Mesodermal cell (in vitro differentiated cells): Measurements from ENCODE around the gene HADH.

Experiments
- H3K27ac ChIP-seq: 2 replicates; pipeline ENCODE4 v1.7.0; 2013; ENCODE audit warnings: mild to moderate bottlenecking, low read depth, low read length, moderate library complexity; ENCODE audit not compliant: severe bottlenecking
- H3K36me3 ChIP-seq: 2 replicates; pipeline ENCODE4 v1.7.1; 2013; ENCODE audit warnings: mild to moderate bottlenecking, low read length, moderate library complexity; ENCODE audit not compliant: control insufficient read depth, insufficient read depth
- H3K4me1 ChIP-seq: one replicate; pipeline ENCODE4 v1.7.1; 2013; ENCODE audit warnings: mild to moderate bottlenecking, low read length; ENCODE audit not compliant: insufficient read depth, control insufficient read depth, poor library complexity, severe bottlenecking
- H3K4me3 ChIP-seq: 2 replicates; pipeline ENCODE4 v1.7.0; 2013; ENCODE audit warnings: low read length, control low read depth, mild to moderate bottlenecking; ENCODE audit not compliant: insufficient read depth, poor library complexity, severe bottlenecking; ENCODE audit errors: extremely low read depth
- H3K9me3 ChIP-seq: 2 replicates; pipeline ENCODE4 v1.7.1; 2013; ENCODE audit warnings: mild to moderate bottlenecking, low read length, moderate library complexity; ENCODE audit not compliant: control insufficient read depth
- WGBS, 2 experiments: methylation state at CpG; one replicate each; pipeline ENCODE4 v1.1.5; 2013; ENCODE audit warnings: missing lambda C conversion rate in 2 of 2; ENCODE audit not compliant: insufficient coverage in 2 of 2; 5-methylcytosine and 5-hydroxymethylcytosine counted together

Gene HADH

DNA sequence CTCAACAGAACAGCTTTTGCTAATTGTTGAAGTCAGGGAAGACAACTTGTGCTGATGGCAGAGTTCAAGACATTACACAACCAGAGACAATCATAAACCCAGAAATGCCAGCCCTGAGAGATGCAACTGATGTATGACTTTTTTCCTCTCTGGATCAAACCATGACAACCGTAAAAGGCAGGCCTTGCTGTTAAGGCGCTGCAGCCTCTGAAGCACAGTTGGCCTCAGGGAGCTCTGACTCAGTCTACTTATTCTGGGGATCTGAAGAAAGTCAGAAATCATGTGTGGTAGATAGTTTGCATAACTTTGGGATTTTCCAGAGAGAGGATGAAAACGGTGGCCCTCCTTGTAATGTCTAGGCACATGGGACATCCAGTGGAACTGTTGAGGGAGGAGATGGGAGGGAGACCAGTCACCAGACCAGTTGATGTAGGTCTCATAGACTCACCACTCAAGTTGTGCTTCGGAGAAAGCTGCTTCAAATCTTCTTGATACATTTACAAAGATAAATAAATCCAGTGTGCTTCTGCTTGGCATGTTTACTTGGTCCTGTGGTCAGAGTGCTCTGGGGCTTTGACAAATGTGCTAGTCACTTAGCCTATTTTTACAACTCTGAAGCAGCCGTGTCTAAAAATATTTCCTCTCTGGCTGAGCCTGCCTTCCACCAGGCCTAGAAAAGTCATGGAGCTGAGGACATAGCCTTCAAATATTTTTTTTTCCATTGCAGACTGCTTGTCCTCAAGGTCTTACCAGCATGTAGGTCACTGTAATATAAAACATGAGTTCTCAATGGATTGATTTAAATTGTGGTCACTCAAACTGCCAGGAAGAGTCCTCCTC is 7.5 kb downstream of the HADH start:
- Histone ChIP-seq H3K36me3 (peaks cover 14% of the 10 kb centered on the region), H3K9me3 (no peaks in the 10 kb centered on the region), H3K4me3 (no peak overlapping the region), H3K4me1 (peaks cover 13% of the 10 kb centered on the region), H3K27ac (peak overlapping the region; percentile 57)
- 85 to 92% methylated on average over 4 of the region's 5 CpGs for whole genome bisulfite sequencing, 2 experiments

GRCh38 chr4:107997794-107998193 is 8.1 kb downstream of the HADH start:
- WGBS, 2 experiments = 80% methylated on average over 1 of the region's 2 CpGs; no CpG with 5 or more reads in 1 of the 2 experiments
- peak overlapping the region; percentile 57 for H3K27ac ChIP-seq
- H3K4me3 ChIP-seq = no peak overlapping the region
- peaks cover 13% of the 10 kb centered on the region for H3K4me1 ChIP-seq
- peaks cover 14% of the 10 kb centered on the region for H3K36me3 ChIP-seq
- no peaks in the 10 kb centered on the region for H3K9me3 ChIP-seq

- Histone ChIP-seq H3K27ac (no peak overlapping the region), H3K9me3 (no peaks in the 10 kb centered on the region), H3K4me1 (peaks cover 13% of the 10 kb centered on the region), H3K4me3 (no peak overlapping the region), H3K36me3 (peaks cover 14% of the 10 kb centered on the region)
- 100% methylated on average over 1 of the region's 2 CpGs for WGBS, 2 experiments
Measured at GRCh38 chr4:107999932-108000539, 10.3 kb downstream of the HADH start.

- Histone ChIP-seq H3K4me3 (no peak overlapping the region), H3K27ac (no peak overlapping the region), H3K9me3 (no peaks in the 10 kb centered on the region), H3K36me3 (peaks cover 5% of the 10 kb centered on the region), H3K4me1 (peaks cover 13% of the 10 kb centered on the region)
- 89 to 100% methylated on average over 1 of the region's 3 CpGs for WGBS, 2 experiments
Measured at GRCh38 chr4:108001540-108002135, 11.9 kb downstream of the HADH start.

- Histone ChIP-seq H3K9me3 (no peaks in the 10 kb centered on the region), H3K36me3 (peaks cover 5% of the 10 kb centered on the region), H3K27ac (no peak overlapping the region), H3K4me1 (no peaks in the 10 kb centered on the region), H3K4me3 (no peak overlapping the region)
- 70 to 87% methylated on average over 2 to 4 of the region's 4 CpGs for WGBS, 2 experiments
Measured at GRCh38 chr4:108003982-108004515, 14.4 kb downstream of the HADH start.

DNA sequence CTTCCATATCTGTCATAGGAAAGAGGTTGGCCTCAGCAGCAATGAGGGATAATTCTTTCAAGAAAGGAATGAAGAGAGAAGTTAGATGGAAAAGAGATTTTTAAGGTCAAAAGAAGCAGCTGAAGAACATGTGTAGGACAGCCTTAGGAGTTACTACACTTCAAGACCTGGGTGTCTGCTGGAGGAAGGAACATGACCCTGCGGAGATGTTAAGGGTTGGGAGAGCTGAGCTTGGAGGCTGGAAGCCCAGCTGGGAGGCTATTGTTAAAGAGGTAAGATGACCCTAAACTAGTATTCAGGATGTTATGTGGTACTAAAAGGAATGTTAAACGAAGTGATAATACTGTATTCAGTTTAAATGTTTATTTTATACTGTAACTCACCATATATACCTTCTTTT is 15.0 kb downstream of the HADH start:
- H3K36me3 ChIP-seq = peaks cover 5% of the 10 kb centered on the region
- H3K4me1 ChIP-seq = no peaks in the 10 kb centered on the region
- no peak overlapping the region for H3K27ac ChIP-seq
- no peak overlapping the region for H3K4me3 ChIP-seq
- 83 to 100% methylated on average over 1 of the region's 2 CpGs for WGBS, 2 experiments
- H3K9me3 ChIP-seq = no peaks in the 10 kb centered on the region

- Histone ChIP-seq H3K9me3 (no peaks in the 10 kb centered on the region), H3K27ac (no peak overlapping the region), H3K4me1 (no peaks in the 10 kb centered on the region), H3K36me3 (peaks cover 3% of the 10 kb centered on the region), H3K4me3 (no peak overlapping the region)
- 83% methylated on average over 1 of the region's 1 CpG; no CpG with 5 or more reads in 1 of the 2 experiments for WGBS, 2 experiments
Measured at GRCh38 chr4:108005807-108006206, 16.1 kb downstream of the HADH start.

DNA sequence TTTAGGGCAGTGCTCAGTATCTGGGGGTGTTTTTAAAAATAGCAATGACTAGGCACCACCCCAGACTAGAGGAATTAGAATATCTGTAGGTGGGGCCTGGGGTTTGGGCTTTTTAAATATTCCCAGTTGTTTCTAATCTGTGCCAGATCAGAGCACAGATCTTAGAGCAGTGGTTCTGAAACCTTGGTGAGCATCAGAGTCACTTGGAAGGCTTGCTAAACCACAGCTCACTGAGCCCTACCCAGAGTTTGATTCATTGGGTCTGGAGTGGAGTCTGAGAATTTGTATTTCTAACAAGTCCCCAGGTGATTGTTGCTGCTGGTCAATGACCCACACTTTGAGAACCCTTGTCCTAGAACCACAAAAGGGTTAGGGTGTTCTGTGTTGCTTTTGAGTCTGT is 16.7 kb downstream of the HADH start:
- no peaks in the 10 kb centered on the region for H3K4me1 ChIP-seq
- no peak overlapping the region for H3K4me3 ChIP-seq
- H3K9me3 ChIP-seq = no peaks in the 10 kb centered on the region
- H3K36me3 ChIP-seq = peaks cover 8% of the 10 kb centered on the region
- H3K27ac ChIP-seq = no peak overlapping the region

GRCh38 chr4:108007984-108008383 is 18.3 kb downstream of the HADH start:
- Histone ChIP-seq H3K36me3 (peaks cover 16% of the 10 kb centered on the region), H3K27ac (no peak overlapping the region), H3K9me3 (no peaks in the 10 kb centered on the region), H3K4me3 (no peak overlapping the region), H3K4me1 (no peaks in the 10 kb centered on the region)
- 95 to 98% methylated on average over 5 to 7 of the region's 7 CpGs for WGBS, 2 experiments

GRCh38 chr4:108008721-108009120 is 19.0 kb downstream of the HADH start:
- Histone ChIP-seq H3K9me3 (no peaks in the 10 kb centered on the region), H3K4me1 (no peaks in the 10 kb centered on the region), H3K4me3 (no peak overlapping the region), H3K27ac (no peak overlapping the region), H3K36me3 (peaks cover 16% of the 10 kb centered on the region)
- 100% methylated on average over 1 of the region's 2 CpGs; no CpG with 5 or more reads in 1 of the 2 experiments for WGBS, 2 experiments
